GM12875 (cell line): ENCODE measurements around the gene THAP4.

Source experiments
- H3K4me3 ChIP-seq: one replicate; pipeline ENCODE4 v1.5.1; 2011; ENCODE audit warnings: low read depth, low read length, control low read depth
- CTCF ChIP-seq: IDR thresholded peaks from 2 replicates; pipeline ENCODE4 v1.5.1; 2011; ENCODE audit warnings: low read depth, mild to moderate bottlenecking, control low read depth, inconsistent platforms, low read length, moderate library complexity, borderline replicate concordance; ENCODE audit not compliant: insufficient read depth

Gene THAP4

GRCh38 chr2:241609859-241610793 is 26.8 kb downstream of the THAP4 start:
- TF ChIP-seq CTCF = peak; percentile 93
- H3K4me3 ChIP-seq = peak overlapping the region; percentile 52

- no peak overlapping the region for H3K4me3 ChIP-seq
- TF ChIP-seq CTCF = no peak
Measured at GRCh38 chr2:241608881-241609280, 28.1 kb downstream of the THAP4 start.

- no peak for TF ChIP-seq CTCF
- H3K4me3 ChIP-seq = no peak overlapping the region
Measured at GRCh38 chr2:241607162-241607885, 29.6 kb downstream of the THAP4 start.

- H3K4me3 ChIP-seq = no peak overlapping the region
- no peak for TF ChIP-seq CTCF
Measured at GRCh38 chr2:241606186-241606585, 30.8 kb downstream of the THAP4 start.

- no peak for TF ChIP-seq CTCF
- no peak overlapping the region for H3K4me3 ChIP-seq
Measured at GRCh38 chr2:241603686-241604085, 33.3 kb downstream of the THAP4 start.

GRCh38 chr2:241602720-241603119 is 34.2 kb downstream of the THAP4 start:
- no peak for TF ChIP-seq CTCF

GRCh38 chr2:241601841-241602240 is 35.1 kb downstream of the THAP4 start:
- TF ChIP-seq CTCF = no peak
- no peak overlapping the region for H3K4me3 ChIP-seq

More at GRCh38 chr2:241602720-241603119, 34.2 kb downstream of the THAP4 start:
- H3K4me3 ChIP-seq = no peak overlapping the region
